HepG2 (cell line): Measurements from ENCODE around the gene OPRL1. TPM values are rescaled to one million over a fixed set of nuclear protein-coding genes. Genes with fewer than 3 reads are reported as not detected.

ENCODE experiments used
- FLYWCH1 ChIP-seq: sonication (generic); formaldehyde crosslinking; IDR thresholded peaks from 2 replicates; pipeline ENCODE4 v1.8.1; 2023; ENCODE audit warnings: mild to moderate bottlenecking, missing genetic modification reagents
- HCFC1 ChIP-seq: fragments of 150-350 bp; IDR thresholded peaks from 2 replicates; pipeline ENCODE4 v1.6.1; 2014; ENCODE audit warnings: low read depth, low read length
- KDM4B ChIP-seq: sonication (generic); formaldehyde crosslinking; IDR thresholded peaks from 2 replicates; pipeline ENCODE4 v1.4.0; 2020; ENCODE audit warnings: missing genetic modification reagents
- NFE2L1 ChIP-seq: sonication (generic); formaldehyde crosslinking; IDR thresholded peaks from 2 replicates; pipeline ENCODE4 v1.4.0; 2020; ENCODE audit warnings: missing genetic modification reagents, mild to moderate bottlenecking, borderline replicate concordance
- SP140L ChIP-seq: sonication (generic); formaldehyde crosslinking; IDR thresholded peaks from 2 replicates; pipeline ENCODE4 v1.4.0; 2020; ENCODE audit warnings: missing genetic modification reagents, borderline replicate concordance
- TAF1 ChIP-seq: sonication (generic); formaldehyde crosslinking; IDR thresholded peaks from 2 replicates; pipeline ENCODE4 v1.4.0; 2020; ENCODE audit warnings: missing genetic modification reagents
- TAF15 ChIP-seq: fragments of 200-400 bp; formaldehyde crosslinking; IDR thresholded peaks from one replicate; pipeline ENCODE4 v1.6.1; 2018; ENCODE audit warnings: mild to moderate bottlenecking, low read depth, low read length; ENCODE audit not compliant: poor library complexity, severe bottlenecking
- ZNF280B ChIP-seq: sonication (generic); formaldehyde crosslinking; IDR thresholded peaks from 2 replicates; pipeline ENCODE4 v1.5.0; 2020; ENCODE audit warnings: missing genetic modification reagents, mild to moderate bottlenecking, borderline replicate concordance
- ZNF580 ChIP-seq: IDR thresholded peaks from 2 replicates; pipeline ENCODE4 v1.6.1; 2016; ENCODE audit warnings: low read depth, borderline replicate concordance
- ZNF709 ChIP-seq: sonication (generic); formaldehyde crosslinking; IDR thresholded peaks from 2 replicates; pipeline ENCODE4 v1.5.0; 2020; ENCODE audit warnings: mild to moderate bottlenecking, missing genetic modification reagents
- ZNF737 ChIP-seq: sonication (generic); formaldehyde crosslinking; IDR thresholded peaks from 2 replicates; pipeline ENCODE4 v1.5.0; 2020; ENCODE audit warnings: missing genetic modification reagents, mild to moderate bottlenecking, borderline replicate concordance
- ZNF780A ChIP-seq: sonication (generic); formaldehyde crosslinking; IDR thresholded peaks from 2 replicates; pipeline ENCODE4 v1.8.0; 2022; ENCODE audit warnings: mild to moderate bottlenecking, missing genetic modification reagents, moderate library complexity
- ZNF816 ChIP-seq: sonication (generic); formaldehyde crosslinking; IDR thresholded peaks from 2 replicates; pipeline ENCODE4 v1.8.0; 2022; ENCODE audit warnings: missing genetic modification reagents, mild to moderate bottlenecking, borderline replicate concordance
- polyA plus RNA-seq, 8 experiments: library from polyadenylated mRNA; depleted of rRNA in 3 of 8; stranded (reverse) in 7 of 8; unstranded in 1 of 8; fragments of >200 nt; fragmentation: Illumina TruSeq in 4 of 8; extraction: Trizol in 4 of 8; gene quantifications; 2 replicates each; pipeline versions ENCODE4 v1.2.1 to v1.2.3, GENCODE V29; 2011 to 2016; ENCODE audit warnings: low read depth in 4 of 8, missing spikeins in 1 of 8, mixed read lengths in 1 of 8; ENCODE audit not compliant: insufficient read depth in 1 of 8
- total RNA-seq, 5 experiments: library from RNA; depleted of rRNA; stranded (reverse); fragments of >200 nt; fragmentation: Illumina TruSeq; extraction: Trizol; gene quantifications; 2 replicates each; pipeline ENCODE4 v1.2.3, GENCODE V29; 2016; ENCODE audit warnings: low read depth in 1 of 5
- TF ChIP-seq, protein P1 (sequence below): sonication (generic); formaldehyde crosslinking; IDR thresholded peaks from 2 replicates; pipeline ENCODE4 v1.4.0; 2020; ENCODE audit warnings: low read depth, mild to moderate bottlenecking, missing genetic modification reagents
- TF ChIP-seq, protein P2 (sequence below): sonication (generic); formaldehyde crosslinking; IDR thresholded peaks from 2 replicates; pipeline ENCODE4 v1.5.0; 2020; ENCODE audit warnings: mild to moderate bottlenecking, missing genetic modification reagents, moderate library complexity
- TF ChIP-seq, protein P3 (sequence below): sonication (generic); formaldehyde crosslinking; IDR thresholded peaks from 2 replicates; pipeline ENCODE4 v1.4.0; 2020; ENCODE audit warnings: mild to moderate bottlenecking, missing genetic modification reagents
- TF ChIP-seq, protein P4 (sequence below): sonication (generic); formaldehyde crosslinking; IDR thresholded peaks from 2 replicates; pipeline ENCODE4 v1.8.1; 2023; ENCODE audit warnings: mild to moderate bottlenecking, inconsistent platforms, moderate library complexity, missing genetic modification reagents, borderline replicate concordance

Gene OPRL1
- total and polyA plus RNA-seq, 2 of the 13 experiments (the other 11 are each of a cell fraction or from before 2014, with no cell fraction given): 0.35 to 0.71 TPM

DNA sequence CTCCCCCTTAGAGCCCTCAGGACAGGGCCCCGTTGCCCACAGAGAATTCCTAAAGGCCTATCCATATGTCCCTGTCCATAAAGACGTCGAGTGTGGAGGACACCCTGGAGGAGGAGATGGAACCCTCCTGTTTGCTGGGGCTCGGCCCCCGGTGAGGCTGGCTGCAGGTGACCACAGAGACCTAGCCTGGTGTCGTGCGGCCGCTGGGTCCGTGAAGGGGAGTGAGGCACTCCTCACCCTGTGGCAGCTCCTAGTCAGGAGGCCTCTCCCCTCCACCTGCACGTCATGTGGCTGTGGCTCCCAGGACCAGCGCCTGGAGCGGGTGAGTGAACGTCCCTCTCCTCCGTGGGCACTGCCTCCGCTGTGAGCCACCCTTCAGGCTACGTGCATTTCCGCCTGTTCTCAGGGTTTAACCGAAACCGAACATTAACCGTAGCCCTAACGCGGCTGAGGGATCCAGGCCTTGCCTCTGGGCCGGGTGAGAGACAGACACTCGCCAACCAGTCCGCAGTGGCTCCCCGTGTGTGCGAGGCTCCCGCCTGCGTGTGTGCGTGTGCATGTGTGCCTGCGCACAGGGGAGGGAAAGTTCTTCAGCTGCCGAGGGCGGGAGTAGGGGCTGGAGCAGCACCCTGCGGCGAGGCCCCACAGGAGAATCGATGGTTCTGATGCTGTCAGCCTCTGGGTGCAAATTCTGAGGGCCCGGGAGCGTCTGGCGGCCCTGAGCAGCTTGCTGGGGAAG is 22.8 kb upstream of the OPRL1 start (continued):
- TF ChIP-seq, protein P1, sequence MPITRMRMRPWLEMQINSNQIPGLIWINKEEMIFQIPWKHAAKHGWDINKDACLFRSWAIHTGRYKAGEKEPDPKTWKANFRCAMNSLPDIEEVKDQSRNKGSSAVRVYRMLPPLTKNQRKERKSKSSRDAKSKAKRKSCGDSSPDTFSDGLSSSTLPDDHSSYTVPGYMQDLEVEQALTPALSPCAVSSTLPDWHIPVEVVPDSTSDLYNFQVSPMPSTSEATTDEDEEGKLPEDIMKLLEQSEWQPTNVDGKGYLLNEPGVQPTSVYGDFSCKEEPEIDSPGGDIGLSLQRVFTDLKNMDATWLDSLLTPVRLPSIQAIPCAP: no peak
- TF ChIP-seq, protein P2, sequence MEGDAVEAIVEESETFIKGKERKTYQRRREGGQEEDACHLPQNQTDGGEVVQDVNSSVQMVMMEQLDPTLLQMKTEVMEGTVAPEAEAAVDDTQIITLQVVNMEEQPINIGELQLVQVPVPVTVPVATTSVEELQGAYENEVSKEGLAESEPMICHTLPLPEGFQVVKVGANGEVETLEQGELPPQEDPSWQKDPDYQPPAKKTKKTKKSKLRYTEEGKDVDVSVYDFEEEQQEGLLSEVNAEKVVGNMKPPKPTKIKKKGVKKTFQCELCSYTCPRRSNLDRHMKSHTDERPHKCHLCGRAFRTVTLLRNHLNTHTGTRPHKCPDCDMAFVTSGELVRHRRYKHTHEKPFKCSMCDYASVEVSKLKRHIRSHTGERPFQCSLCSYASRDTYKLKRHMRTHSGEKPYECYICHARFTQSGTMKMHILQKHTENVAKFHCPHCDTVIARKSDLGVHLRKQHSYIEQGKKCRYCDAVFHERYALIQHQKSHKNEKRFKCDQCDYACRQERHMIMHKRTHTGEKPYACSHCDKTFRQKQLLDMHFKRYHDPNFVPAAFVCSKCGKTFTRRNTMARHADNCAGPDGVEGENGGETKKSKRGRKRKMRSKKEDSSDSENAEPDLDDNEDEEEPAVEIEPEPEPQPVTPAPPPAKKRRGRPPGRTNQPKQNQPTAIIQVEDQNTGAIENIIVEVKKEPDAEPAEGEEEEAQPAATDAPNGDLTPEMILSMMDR: no peak
- TF ChIP-seq TAF15 (no peak), SP140L (CRISPR knock-in tag) (no peak; the same call in 1 of the 2 replicates), FLYWCH1 (CRISPR knock-in tag) (peak; percentile 33; the same call in 1 of the 2 replicates), HCFC1 (no peak), ZNF709 (CRISPR knock-in tag) (no peak; the same call in 1 of the 2 replicates), TAF1 (CRISPR knock-in tag) (peak; percentile 4; the same call in 1 of the 2 replicates), NFE2L1 (peak; percentile 74; the same call in 1 of the 2 replicates), ZNF737 (CRISPR knock-in tag) (peak; percentile 89; the same call in 1 of the 2 replicates), ZNF280B (peak; percentile 59; the same call in 1 of the 2 replicates), ZNF816 (CRISPR knock-in tag) (no peak; the same call in 1 of the 2 replicates), ZNF780A (CRISPR knock-in tag) (no peak; the same call in 1 of the 2 replicates), ZNF580 (CRISPR knock-in tag) (peak; percentile 11; the same call in 1 of the 2 replicates), KDM4B (CRISPR knock-in tag) (no peak)
- TF ChIP-seq, protein P3, sequence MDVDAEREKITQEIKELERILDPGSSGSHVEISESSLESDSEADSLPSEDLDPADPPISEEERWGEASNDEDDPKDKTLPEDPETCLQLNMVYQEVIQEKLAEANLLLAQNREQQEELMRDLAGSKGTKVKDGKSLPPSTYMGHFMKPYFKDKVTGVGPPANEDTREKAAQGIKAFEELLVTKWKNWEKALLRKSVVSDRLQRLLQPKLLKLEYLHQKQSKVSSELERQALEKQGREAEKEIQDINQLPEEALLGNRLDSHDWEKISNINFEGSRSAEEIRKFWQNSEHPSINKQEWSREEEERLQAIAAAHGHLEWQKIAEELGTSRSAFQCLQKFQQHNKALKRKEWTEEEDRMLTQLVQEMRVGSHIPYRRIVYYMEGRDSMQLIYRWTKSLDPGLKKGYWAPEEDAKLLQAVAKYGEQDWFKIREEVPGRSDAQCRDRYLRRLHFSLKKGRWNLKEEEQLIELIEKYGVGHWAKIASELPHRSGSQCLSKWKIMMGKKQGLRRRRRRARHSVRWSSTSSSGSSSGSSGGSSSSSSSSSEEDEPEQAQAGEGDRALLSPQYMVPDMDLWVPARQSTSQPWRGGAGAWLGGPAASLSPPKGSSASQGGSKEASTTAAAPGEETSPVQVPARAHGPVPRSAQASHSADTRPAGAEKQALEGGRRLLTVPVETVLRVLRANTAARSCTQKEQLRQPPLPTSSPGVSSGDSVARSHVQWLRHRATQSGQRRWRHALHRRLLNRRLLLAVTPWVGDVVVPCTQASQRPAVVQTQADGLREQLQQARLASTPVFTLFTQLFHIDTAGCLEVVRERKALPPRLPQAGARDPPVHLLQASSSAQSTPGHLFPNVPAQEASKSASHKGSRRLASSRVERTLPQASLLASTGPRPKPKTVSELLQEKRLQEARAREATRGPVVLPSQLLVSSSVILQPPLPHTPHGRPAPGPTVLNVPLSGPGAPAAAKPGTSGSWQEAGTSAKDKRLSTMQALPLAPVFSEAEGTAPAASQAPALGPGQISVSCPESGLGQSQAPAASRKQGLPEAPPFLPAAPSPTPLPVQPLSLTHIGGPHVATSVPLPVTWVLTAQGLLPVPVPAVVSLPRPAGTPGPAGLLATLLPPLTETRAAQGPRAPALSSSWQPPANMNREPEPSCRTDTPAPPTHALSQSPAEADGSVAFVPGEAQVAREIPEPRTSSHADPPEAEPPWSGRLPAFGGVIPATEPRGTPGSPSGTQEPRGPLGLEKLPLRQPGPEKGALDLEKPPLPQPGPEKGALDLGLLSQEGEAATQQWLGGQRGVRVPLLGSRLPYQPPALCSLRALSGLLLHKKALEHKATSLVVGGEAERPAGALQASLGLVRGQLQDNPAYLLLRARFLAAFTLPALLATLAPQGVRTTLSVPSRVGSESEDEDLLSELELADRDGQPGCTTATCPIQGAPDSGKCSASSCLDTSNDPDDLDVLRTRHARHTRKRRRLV (CRISPR knock-in tag): peak; percentile 70; the same call in 1 of the 2 replicates
- TF ChIP-seq, protein P4, sequence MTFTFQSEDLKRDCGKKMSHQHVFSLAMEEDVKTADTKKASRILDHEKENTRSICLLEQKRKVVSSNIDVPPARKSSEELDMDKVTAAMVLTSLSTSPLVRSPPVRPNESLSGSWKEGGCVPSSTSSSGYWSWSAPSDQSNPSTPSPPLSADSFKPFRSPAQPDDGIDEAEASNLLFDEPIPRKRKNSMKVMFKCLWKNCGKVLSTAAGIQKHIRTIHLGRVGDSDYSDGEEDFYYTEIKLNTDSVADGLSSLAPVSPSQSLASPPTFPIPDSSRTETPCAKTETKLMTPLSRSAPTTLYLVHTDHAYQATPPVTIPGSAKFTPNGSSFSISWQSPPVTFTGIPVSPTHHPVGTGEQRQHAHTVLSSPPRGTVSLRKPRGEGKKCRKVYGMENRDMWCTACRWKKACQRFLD (CRISPR knock-in tag): 0 out of 2 replicates have a peak, but pooled peaks have one; percentile 50
